ENCODE data around the gene AXL.

GRCh38 chr19:41195675-41196497 lies 23.1 kb upstream of the AXL start:
- TF ChIP-seq REST (IDR thresholded peaks at IDR 0.05; ENCODE audit: insufficient read depth in 1 of 2, low read depth in 2 of 2, low read length in 1 of 2) = no peak
- TF ChIP-seq CTCF (IDR thresholded peaks at IDR 0.05) = no peak

Measured in Panc1 (cell line).